MG63 (cell line): ENCODE measurements around the gene SLC12A8. TPM values are rescaled to one million over a fixed set of nuclear protein-coding genes. Genes with fewer than 3 reads are reported as not detected.

ENCODE experiments used
- total RNA-seq: library from RNA; depleted of rRNA; stranded (reverse); fragments of >200 nt; shearing (Covaris generic); gene quantifications from 2 replicates; pipeline ENCODE4 v1.2.3, GENCODE V29; 2014; ENCODE audit warnings: low replicate concordance; rRNA removed

Gene SLC12A8
- total RNA-seq, 1 experiment from 2014 or later, result 52.7 TPM

Other genes with a start within 250 kb of the SLC12A8 start
- 75.1 and 105 TPM in 2 replicates for gene HEG1, start 156.8 kb downstream of the SLC12A8 start, total RNA-seq
- 22.3 and 39.4 TPM in 2 replicates for gene ZNF148, start 162.6 kb upstream of the SLC12A8 start, total RNA-seq